ENCODE measurements around the gene PTPN1. TPM values are rescaled to one million over a fixed set of nuclear protein-coding genes. Genes with fewer than 3 reads are reported as not detected.

PTPN1 gene
- total and polyA plus RNA-seq, 2 experiments from 2014 or later = 16.9 to 26.4 TPM

GRCh38 chr20:50496773-50497385 lies 13.3 kb upstream of the PTPN1 start:
- Mint-ChIP-seq H3K27me3 (ENCODE audit: insufficient read depth, low read depth, poor library complexity) (peaks cover 2% of the 10 kb centered on the region), H3K27ac (no peak overlapping the region), H3K9me3 (no peaks in the 10 kb centered on the region), H3K4me3 (no peak overlapping the region), H3K36me3 (ENCODE audit: low read depth) (no peaks in the 10 kb centered on the region), H3K4me1 (no peaks in the 10 kb centered on the region)
- Histone ChIP-seq H3K4me3 (no peak overlapping the region), H2AFZ (peak overlapping the region; percentile 15; the same call in 1 of the 2 replicates), H4K20me1 (replicated peaks; ENCODE audit: insufficient read depth) (no peaks in the 10 kb centered on the region), H3K27me3 (ENCODE audit: insufficient read depth) (no peaks in the 10 kb centered on the region), H3K4me2 (no peak overlapping the region), H3F3A (replicated peaks; ENCODE audit: low read depth) (no peaks in the 10 kb centered on the region), H3K79me2 (replicated peaks; ENCODE audit: insufficient read depth) (no peaks in the 10 kb centered on the region), H3K9me2 (ENCODE audit: insufficient read depth) (no peaks in the 10 kb centered on the region; the same call in 1 of the 2 replicates), H3K27ac (ENCODE audit: low read depth) (no peak overlapping the region), H3K4me1 (ENCODE audit: insufficient read depth) (no peaks in the 10 kb centered on the region), H3K36me3 (ENCODE audit: insufficient read depth) (no peaks in the 10 kb centered on the region)
- TF ChIP-seq REST (IDR thresholded peaks at IDR 0.05; ENCODE audit: unreplicated experiment) (no peak), ZNF462 (CRISPR knock-in tag; IDR thresholded peaks at IDR 0.05) (no peak), NANOG (IDR thresholded peaks at IDR 0.05; ENCODE audit: borderline replicate concordance) (no peak), ZNF331 (CRISPR knock-in tag; IDR thresholded peaks at IDR 0.05; ENCODE audit: low read depth) (no peak), EZH2 (IDR thresholded peaks at IDR 0.05; ENCODE audit: low read depth, unreplicated experiment) (no peak), POLR2AphosphoS5 (IDR thresholded peaks at IDR 0.05; ENCODE audit: low read depth) (no peak), JUNB (IDR thresholded peaks at IDR 0.05; ENCODE audit: unreplicated experiment) (no peak), CREB1 (CRISPR knock-in tag; IDR thresholded peaks at IDR 0.05; ENCODE audit: low read depth) (no peak), ETS1 (IDR thresholded peaks at IDR 0.05) (no peak), EZH2phosphoT487 (IDR thresholded peaks at IDR 0.05; ENCODE audit: unreplicated experiment) (no peak), CTCF (conservative IDR thresholded peaks at IDR 0.05; ENCODE audit: low read depth in 2 of 2) (no peak), STAT1 (IDR thresholded peaks at IDR 0.05; ENCODE audit: unreplicated experiment) (no peak), ZNF114 (CRISPR knock-in tag; IDR thresholded peaks at IDR 0.05) (no peak)
- ATAC-seq (no peak), DNase-seq (ENCODE audit: low spot score) (no peak)

Measured in GM23338 (cell line).